B cell (primary cell): Measurements from ENCODE around the gene DHRS1. TPM values are rescaled to one million over a fixed set of nuclear protein-coding genes. Genes with fewer than 3 reads are reported as not detected.

Experiments
- ATAC-seq: fragments of 200-7000 bp; cut with Tn5 transposase; one replicate; pipeline ENCODE4 v1.10.0; 2021; ENCODE audit warnings: low read depth, mild to moderate bottlenecking, moderate number of reproducible peaks, moderate library complexity
- CTCF ChIA-PET: fragments of 350-600 bp; sonication (Branson Sonifier 250); formaldehyde crosslinking; loops from one replicate; lab custom pipeline; 2021; ENCODE audit warnings: antibody characterized with exemption, inconsistent platforms; lab: Charles Lee
- POLR2A ChIA-PET: fragments of 350-600 bp; sonication (Branson Sonifier 250); formaldehyde crosslinking; loops from one replicate; lab custom pipeline; 2021; ENCODE audit warnings: antibody characterized with exemption; lab: Charles Lee
- DNase-seq: peaks from one replicate; pipeline ENCODE4 v3.0.0; 2013
- H2AFZ ChIP-seq: 2 replicates; pipeline ENCODE4 v1.6.1; 2012; ENCODE audit warnings: mild to moderate bottlenecking, low read depth, low read length; ENCODE audit not compliant: insufficient read depth, poor library complexity, severe bottlenecking
- H3K27ac ChIP-seq, 2 donors: 1 replicate in 1 of 2; 2 replicates in 1 of 2; pipeline ENCODE4 v1.5.1; 2012 to 2013; ENCODE audit warnings: low read length in 2 of 2, mild to moderate bottlenecking in 2 of 2, moderate library complexity in 1 of 2
- H3K27me3 ChIP-seq, 4 experiments: fragments of 200-600 bp in 1 of 4; sonication (generic) in 1 of 4; replicated peaks in 1 of 4; 1 replicate in 2 of 4; 2 replicates in 2 of 4; pipeline versions ENCODE4 v1.6.1 to v1.7.0; 2013 to 2016; ENCODE audit warnings: low read length in 3 of 4, mild to moderate bottlenecking in 2 of 4, mixed read lengths in 1 of 4, moderate library complexity in 1 of 4; ENCODE audit not compliant: insufficient read depth in 4 of 4, control insufficient read depth in 3 of 4; ENCODE audit errors: control extremely low read depth in 1 of 4
- H3K36me3 ChIP-seq, 2 experiments: replicated peaks in 1 of 2; 1 replicate in 1 of 2; 2 replicates in 1 of 2; pipeline versions ENCODE4 v1.6.1 to v1.7.1; 2013; ENCODE audit warnings: low read length in 1 of 2; ENCODE audit not compliant: insufficient read depth in 2 of 2, control insufficient read depth in 1 of 2; ENCODE audit errors: control extremely low read depth in 1 of 2, extremely low read depth in 1 of 2
- H3K4me1 ChIP-seq, 2 donors: fragments of 200-600 bp in 1 of 2; sonication (generic) in 1 of 2; 1 replicate in 1 of 2; 2 replicates in 1 of 2; pipeline versions ENCODE4 v1.5.1 to v1.6.1; 2013 to 2017; ENCODE audit warnings: low read length in 2 of 2; ENCODE audit not compliant: control insufficient read depth in 2 of 2, insufficient read depth in 2 of 2
- H3K4me2 ChIP-seq: replicated peaks from 2 replicates; pipeline ENCODE3; 2012; ENCODE audit warnings: mild to moderate bottlenecking, low read depth, low read length; ENCODE audit not compliant: poor library complexity, severe bottlenecking
- H3K4me3 ChIP-seq, 5 experiments: fragments of 200-600 bp in 1 of 5; sonication (generic) in 1 of 5; 1 replicate in 3 of 5; 2 replicates in 2 of 5; pipeline versions ENCODE4 v1.5.1 to v1.7.0; 2011 to 2016; ENCODE audit warnings: low read length in 4 of 5, mild to moderate bottlenecking in 4 of 5, low read depth in 2 of 5, control low read depth in 1 of 5, moderate library complexity in 1 of 5; ENCODE audit not compliant: insufficient read depth in 1 of 5; ENCODE audit errors: control extremely low read depth in 1 of 5, extremely low read depth in 1 of 5
- H3K79me2 ChIP-seq: fragments of 200-600 bp; sonication (generic); one replicate; pipeline ENCODE4 v1.6.0; 2016; ENCODE audit warnings: low read length; ENCODE audit not compliant: control insufficient read depth, insufficient read depth
- H3K9ac ChIP-seq: fragments of 200-600 bp; sonication (generic); 2 replicates; pipeline ENCODE4 v1.6.1; 2017; ENCODE audit warnings: mild to moderate bottlenecking, low read length, moderate library complexity
- H3K9me3 ChIP-seq, 3 donors: one replicate each; pipeline versions ENCODE4 v1.6.1 to v1.7.1; 2013; ENCODE audit warnings: low read length in 2 of 3; ENCODE audit not compliant: control insufficient read depth in 2 of 3, insufficient read depth in 1 of 3; ENCODE audit errors: control extremely low read depth in 1 of 3
- H4K20me1 ChIP-seq: 2 replicates; pipeline ENCODE4 v1.6.0; 2012; ENCODE audit warnings: mild to moderate bottlenecking, low read length; ENCODE audit not compliant: insufficient read depth, control insufficient read depth, poor library complexity, severe bottlenecking
- H3K27ac Mint-ChIP-seq: one replicate; pipeline ENCODE4 v1.8.0; 2021; ENCODE audit warnings: mixed read lengths
- H3K27me3 Mint-ChIP-seq: one replicate; pipeline ENCODE4 v1.8.0; 2021; ENCODE audit warnings: mixed read lengths
- H3K4me1 Mint-ChIP-seq: one replicate; pipeline ENCODE4 v1.8.0; 2021; ENCODE audit warnings: mixed read lengths
- H3K4me3 Mint-ChIP-seq: one replicate; pipeline ENCODE4 v1.8.0; 2021; ENCODE audit warnings: mixed read lengths
- H3K9me3 Mint-ChIP-seq: one replicate; pipeline ENCODE4 v1.8.0; 2022; ENCODE audit warnings: mixed read lengths; ENCODE audit not compliant: insufficient read depth
- CTCF ChIP-seq: fragments of 200-600 bp; IDR thresholded peaks from one replicate; pipeline ENCODE4 v1.8.0; 2022; ENCODE audit warnings: antibody characterized with exemption, mild to moderate bottlenecking
- EZH2 ChIP-seq: IDR thresholded peaks from 2 replicates; pipeline ENCODE4 v1.6.1; 2012; ENCODE audit warnings: borderline replicate concordance, low read depth, mild to moderate bottlenecking, moderate library complexity, low read length; ENCODE audit not compliant: insufficient read depth, poor library complexity, severe bottlenecking
- WGBS: methylation state at CpG from one replicate; pipeline ENCODE4 v1.1.5; 2013; ENCODE audit warnings: missing lambda C conversion rate; ENCODE audit not compliant: insufficient coverage; 5-methylcytosine and 5-hydroxymethylcytosine counted together
- intact Hi-C: fragments of 100-400 bp; cut with micrococcal nuclease; formaldehyde crosslinking; loops from one replicate; pipeline ENCODE4 v1.10.0; 2022
- polyA plus RNA-seq: library from polyadenylated mRNA; depleted of rRNA; stranded (reverse); fragments of >200 nt; gene quantifications from 2 replicates; pipeline ENCODE4 v1.2.3, GENCODE V29; 2012
- total RNA-seq, 2 donors: library from RNA; stranded (reverse); fragments of 120-200 nt in 1 of 2; gene quantifications; 1 replicate in 1 of 2; 2 replicates in 1 of 2; pipeline versions ENCODE4 v1.2.3 to v1.2.4, GENCODE V29; 2013 to 2022

Gene DHRS1
- total and polyA plus RNA-seq, 2 donors (not counting 1 experiment from before 2014, with no cell fraction given): 42.7 to 76.9 TPM

- peak within 1 kb of the TSS; percentile 99 for H3K4me3 Mint-ChIP-seq
- 10% methylated on average over 27 of the region's 51 CpGs for WGBS
- H3K4me3 ChIP-seq: peak within 1 kb of the TSS; percentile 85 to 98 (median 89)
- no peak for TF ChIP-seq CTCF
- TF ChIP-seq EZH2: no peak
- peaks cover 17% of the 10 kb centered on the region for H4K20me1 ChIP-seq
- intact Hi-C loops: loop anchor here (1.0 to 10.0 kb wide), 4 partner anchors 7 to 335 kb away; partner anchors contain the start of gene NYNRIN
- H3K4me1 Mint-ChIP-seq: peaks cover 32% of the 10 kb centered on the region
- DNase-seq: peak; percentile 79
- peaks cover 0 to 24% of the 10 kb centered on the region in 2 experiments for H3K36me3 ChIP-seq
- H3K4me1 ChIP-seq: peaks cover 25 to 33% of the 10 kb centered on the region in 2 donors
- ATAC-seq: peak; percentile 96
- peaks cover 12% of the 10 kb centered on the region for H3K27me3 Mint-ChIP-seq
- POLR2A ChIA-PET: interaction anchor here (0.6 to 2.0 kb wide), 8 partner anchors 26 to 1280 kb away, joined by 3 to 8 read pairs (median 4); partner anchors contain the start of genes CBLN3, KHNYN and TINF2
- H3K9me3 Mint-ChIP-seq: no peaks in the 10 kb centered on the region
- H3K27me3 ChIP-seq: peaks cover 0 to 21% (median 4%) of the 10 kb centered on the region in 4 experiments
- peak within 1 kb of the TSS; percentile 84 for H3K4me2 ChIP-seq
- H3K27ac Mint-ChIP-seq: peak within 1 kb of the TSS; percentile 98
- CTCF ChIA-PET: interaction anchor here (0.8 to 16.1 kb wide), 11 partner anchors 7 to 1457 kb away, joined by 3 to 650 read pairs (median 4); partner anchors contain the start of genes CBLN3, CIDEB, KHNYN and RABGGTA
- peak within 1 kb of the TSS; percentile 88 for H2AFZ ChIP-seq
- H3K9me3 ChIP-seq: peaks cover 0 to 6% (median 0%) of the 10 kb centered on the region in 3 donors
- H3K9ac ChIP-seq: peak within 1 kb of the TSS; percentile 91
- peaks cover 10% of the 10 kb centered on the region for H3K79me2 ChIP-seq
- peak within 1 kb of the TSS; percentile 65 to 73 for H3K27ac ChIP-seq
Observed at GRCh38 chr14:24339284-24340151, 39.9 kb upstream of the DHRS1 start, which contains the start of gene RIPK3. RIPK3 (minus strand) TSS chr14:24339991; CDS start chr14:24339826, 165 bp downstream.
